GM21360 (cell line): ENCODE results near the gene MECP2.
"Not testable (repeated sequence)": the region's sequence is repeated elsewhere in the genome, so short reads cannot be mapped to it uniquely, and the experiment has no call there.

Source experiments
- ATAC-seq: cut with Tn5 transposase; IDR thresholded peaks from one replicate; pipeline ENCODE4 v1.9.1; 2021; ENCODE audit warnings: mild to moderate bottlenecking, moderate library complexity; ENCODE audit not compliant: unreplicated experiment

MECP2 gene

GRCh38 chrX:154000051-154000450 lies 97.5 kb downstream of the MECP2 start:
- ATAC-seq, result no peak

GRCh38 chrX:153999359-154000037 lies 98.0 kb downstream of the MECP2 start:
- ATAC-seq, result no peak

GRCh38 chrX:153995504-153995903 lies 102.0 kb downstream of the MECP2 start:
- no peak for ATAC-seq

- ATAC-seq, result not testable (repeated sequence)
Observed at GRCh38 chrX:153994398-153994797, 103.1 kb downstream of the MECP2 start.

GRCh38 chrX:153993978-153994377 lies 103.5 kb downstream of the MECP2 start:
- ATAC-seq, result no peak

- ATAC-seq, result no peak
Observed at GRCh38 chrX:153993079-153993478, 104.4 kb downstream of the MECP2 start.

- ATAC-seq, result no peak
Observed at GRCh38 chrX:153992180-153992579, 105.3 kb downstream of the MECP2 start.

- no peak for ATAC-seq
Observed at GRCh38 chrX:153991013-153991580, 106.4 kb downstream of the MECP2 start.

- no peak for ATAC-seq
Observed at GRCh38 chrX:153989973-153990655, 107.4 kb downstream of the MECP2 start.

GRCh38 chrX:153988493-153988892 lies 109.0 kb downstream of the MECP2 start:
- no peak for ATAC-seq

GRCh38 chrX:153984351-153985178 lies 113.0 kb downstream of the MECP2 start:
- ATAC-seq, result no peak

- ATAC-seq, result no peak
Observed at GRCh38 chrX:153983321-153983801, 114.2 kb downstream of the MECP2 start.

GRCh38 chrX:153981771-153982533 lies 115.6 kb downstream of the MECP2 start:
- no peak for ATAC-seq

GRCh38 chrX:153981231-153981630 lies 116.3 kb downstream of the MECP2 start:
- ATAC-seq, result no peak

- ATAC-seq, result not testable (repeated sequence)
Observed at GRCh38 chrX:153980394-153980793, 117.1 kb downstream of the MECP2 start.

GRCh38 chrX:153974726-153975286 lies 122.7 kb downstream of the MECP2 start:
- no peak for ATAC-seq

- no peak for ATAC-seq
Observed at GRCh38 chrX:153974003-153974725, 123.4 kb downstream of the MECP2 start.

GRCh38 chrX:153973127-153974002 lies 124.2 kb downstream of the MECP2 start:
- ATAC-seq, result no peak
